ENCODE results near the gene ERMP1.

The ERMP1 gene

GRCh38 chr9:5866272-5866671 lies 33.4 kb upstream of the ERMP1 start:
- H3K27me3 ChIP-seq (ENCODE audit: insufficient read depth, low read length, poor library complexity) = no peaks in the 10 kb centered on the region
- no peak for ATAC-seq (ENCODE audit: insufficient read depth, low read depth)
- H3K27ac ChIP-seq (ENCODE audit: low read length) = no peak overlapping the region
- TF ChIP-seq CTCF (IDR thresholded peaks at IDR 0.05; ENCODE audit: borderline replicate concordance, extremely low read depth, low read length, poor library complexity, severe bottlenecking) = no peak
- no peak for TF ChIP-seq EZH2 (IDR thresholded peaks at IDR 0.05; ENCODE audit: borderline replicate concordance, low read depth, low read length, severe bottlenecking)
- H3K9ac ChIP-seq (ENCODE audit: low read depth, low read length) = no peak overlapping the region
- H3K9me3 ChIP-seq (ENCODE audit: insufficient read depth, low read length, severe bottlenecking) = no peaks in the 10 kb centered on the region
- H3K4me3 ChIP-seq (ENCODE audit: low read depth in 1 of 2, low read length in 2 of 2) = no peak overlapping the region
- DNase-seq = no peak
- no peaks in the 10 kb centered on the region for H3K4me1 ChIP-seq (ENCODE audit: insufficient read depth, low read length)
- H3K4me2 ChIP-seq (ENCODE audit: insufficient read depth, low read length) = no peak overlapping the region
- H3K79me2 ChIP-seq (ENCODE audit: insufficient read depth, low read length) = no peaks in the 10 kb centered on the region
- no peaks in the 10 kb centered on the region for H3K36me3 ChIP-seq (ENCODE audit: insufficient read depth, low read length)
- H2AFZ ChIP-seq (ENCODE audit: low read depth, low read length) = no peak overlapping the region
- H4K20me1 ChIP-seq (ENCODE audit: insufficient read depth, low read length) = no peaks in the 10 kb centered on the region

GRCh38 chr9:5864446-5864845 lies 31.5 kb upstream of the ERMP1 start:
- no peak overlapping the region for H2AFZ ChIP-seq (ENCODE audit: low read depth, low read length)
- H3K4me2 ChIP-seq (ENCODE audit: insufficient read depth, low read length) = no peak overlapping the region
- H3K4me3 ChIP-seq (ENCODE audit: low read depth in 1 of 2, low read length in 2 of 2) = no peak overlapping the region
- H3K9ac ChIP-seq (ENCODE audit: low read depth, low read length) = no peak overlapping the region
- DNase-seq (no peak), ATAC-seq (ENCODE audit: insufficient read depth, low read depth) (no peak)
- H3K27ac ChIP-seq (ENCODE audit: low read length) = no peak overlapping the region
- TF ChIP-seq CTCF (IDR thresholded peaks at IDR 0.05; ENCODE audit: borderline replicate concordance, extremely low read depth, low read length, poor library complexity, severe bottlenecking) (no peak), EZH2 (IDR thresholded peaks at IDR 0.05; ENCODE audit: borderline replicate concordance, low read depth, low read length, severe bottlenecking) (no peak)
- no peaks in the 10 kb centered on the region for H4K20me1 ChIP-seq (ENCODE audit: insufficient read depth, low read length)
- H3K4me1 ChIP-seq (ENCODE audit: insufficient read depth, low read length) = no peaks in the 10 kb centered on the region
- H3K27me3 ChIP-seq (ENCODE audit: insufficient read depth, low read length, poor library complexity) = no peaks in the 10 kb centered on the region
- H3K9me3 ChIP-seq (ENCODE audit: insufficient read depth, low read length, severe bottlenecking) = no peaks in the 10 kb centered on the region
- no peaks in the 10 kb centered on the region for H3K79me2 ChIP-seq (ENCODE audit: insufficient read depth, low read length)
- H3K36me3 ChIP-seq (ENCODE audit: insufficient read depth, low read length) = no peaks in the 10 kb centered on the region

GRCh38 chr9:5863092-5863746 lies 30.3 kb upstream of the ERMP1 start:
- H3K27me3 ChIP-seq (ENCODE audit: insufficient read depth, low read length, poor library complexity) = no peaks in the 10 kb centered on the region
- no peak overlapping the region for H2AFZ ChIP-seq (ENCODE audit: low read depth, low read length)
- H3K79me2 ChIP-seq (ENCODE audit: insufficient read depth, low read length) = no peaks in the 10 kb centered on the region
- no peak overlapping the region for H3K27ac ChIP-seq (ENCODE audit: low read length)
- DNase-seq (no peak), ATAC-seq (ENCODE audit: insufficient read depth, low read depth) (no peak)
- H3K4me2 ChIP-seq (ENCODE audit: insufficient read depth, low read length) = no peak overlapping the region
- no peak for TF ChIP-seq CTCF (IDR thresholded peaks at IDR 0.05; ENCODE audit: borderline replicate concordance, extremely low read depth, low read length, poor library complexity, severe bottlenecking)
- TF ChIP-seq EZH2 (IDR thresholded peaks at IDR 0.05; ENCODE audit: borderline replicate concordance, low read depth, low read length, severe bottlenecking) = no peak
- H3K9ac ChIP-seq (ENCODE audit: low read depth, low read length) = no peak overlapping the region
- no peaks in the 10 kb centered on the region for H3K9me3 ChIP-seq (ENCODE audit: insufficient read depth, low read length, severe bottlenecking)
- H3K4me3 ChIP-seq (ENCODE audit: low read depth in 1 of 2, low read length in 2 of 2) = no peak overlapping the region
- H4K20me1 ChIP-seq (ENCODE audit: insufficient read depth, low read length) = no peaks in the 10 kb centered on the region
- H3K36me3 ChIP-seq (ENCODE audit: insufficient read depth, low read length) = no peaks in the 10 kb centered on the region
- H3K4me1 ChIP-seq (ENCODE audit: insufficient read depth, low read length) = no peaks in the 10 kb centered on the region

Measured in DND-41 (cell line).